Right cardiac atrium (tissue), 5 donors: ENCODE data around the gene SPSB1. TPM values are rescaled to one million over a fixed set of nuclear protein-coding genes. Genes with fewer than 3 reads are reported as not detected.

Experiments used
- ATAC-seq, 2 donors: fragments of 200-7000 bp; cut with Tn5 transposase; one replicate each; pipeline versions ENCODE4 v1.8.0 to v1.9.1; 2020; ENCODE audit warnings: moderate library complexity in 2 of 2, mild to moderate bottlenecking in 1 of 2
- DNase-seq, 3 donors: peaks; one replicate each; pipeline ENCODE4 v3.0.0-alpha.2; 2020
- H3K27ac ChIP-seq: one replicate; pipeline ENCODE4 v1.5.1; 2013; ENCODE audit warnings: mild to moderate bottlenecking, low read length, control low read depth, moderate library complexity
- H3K27me3 ChIP-seq: one replicate; pipeline ENCODE4 v1.6.1; 2013; ENCODE audit not compliant: control insufficient read depth, insufficient read depth
- H3K4me1 ChIP-seq: one replicate; pipeline ENCODE4 v1.6.1; 2013; ENCODE audit warnings: low read length; ENCODE audit not compliant: control insufficient read depth, insufficient read depth
- H3K4me3 ChIP-seq: one replicate; pipeline ENCODE4 v1.5.1; 2013; ENCODE audit warnings: low read length, control low read depth
- H3K9me3 ChIP-seq: one replicate; pipeline ENCODE4 v1.6.1; 2013; ENCODE audit warnings: low read length; ENCODE audit not compliant: control insufficient read depth
- WGBS: extraction: QIAGEN DNeasy Blood & Tissue Kit; methylation state at CpG from one replicate; pipeline ENCODE4 v1.1.7; 2013; 5-methylcytosine and 5-hydroxymethylcytosine counted together
- intact Hi-C, 4 donors: fragments of 100-400 bp; cut with DNase I; formaldehyde crosslinking; loops; one replicate each; pipeline versions ENCODE4 v1.11.0 to v1.14.0; 2022 to 2023
- polyA plus RNA-seq: library from polyadenylated mRNA; stranded (reverse); fragments of 200-250 nt; gene quantifications from one replicate; pipeline ENCODE4 v1.2.3, GENCODE V29; 2013
- total RNA-seq, 4 donors: library from RNA; stranded (reverse); fragmentation: NEBNext Ultra II Directional; extraction: Animal tissue kit (Norgen Biotek cat#: 25700); gene quantifications; one replicate each; pipeline ENCODE4 v1.2.1, GENCODE V29; 2021
- donor health status: healthy with polysubstance abuse.
- donor health status: DM: no; HTN: yes; CAD: no.
- donor health status: DM: no; HTN: no; CAD: no.
- donor health status: DM: no; HTN: yes; CAD: no; lungs with severe emphysema.
- donor health status: DM: yes; HTN: yes; CAD: no.

SPSB1 gene
- total and polyA plus RNA-seq, 5 donors = 15.5 to 24.0 (median 16.5) TPM

- DNase-seq (no peak), ATAC-seq (no peak)
- WGBS = 92% methylated on average over 20 of the region's 20 CpGs
- Histone ChIP-seq H3K27me3 (no peaks in the 10 kb centered on the region), H3K9me3 (no peaks in the 10 kb centered on the region), H3K4me1 (no peaks in the 10 kb centered on the region), H3K27ac (no peak overlapping the region), H3K4me3 (no peak overlapping the region)
- intact Hi-C loops = loop anchor here in 1 of 4 donors (10.0 kb wide), 1 partner anchor 195 kb away; no protein-coding TSS in a partner anchor
Observed at GRCh38 chr1:9260059-9260766, 32.5 kb upstream of the SPSB1 start.

DNA sequence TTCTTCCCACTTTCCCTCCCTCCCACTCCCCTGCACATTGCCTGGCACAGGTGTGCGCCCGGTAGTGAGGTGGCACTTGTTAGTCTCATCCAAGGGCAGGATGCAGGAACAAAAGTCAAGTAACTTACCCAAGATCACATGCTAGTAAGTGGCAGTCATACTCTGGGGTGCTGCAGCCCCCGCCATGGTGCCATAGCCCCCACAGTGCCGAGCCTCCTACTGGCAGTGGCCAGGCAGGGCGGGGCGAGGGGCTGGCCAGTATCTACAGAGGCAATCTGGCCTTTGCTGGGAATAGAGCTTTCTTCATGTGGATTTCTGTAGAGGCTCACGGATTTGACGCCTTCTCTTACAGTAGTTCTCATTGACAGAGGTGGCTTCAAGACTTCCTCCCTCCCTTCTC, 31.2 kb upstream of the SPSB1 start:
- Histone ChIP-seq H3K4me3 (no peak overlapping the region), H3K9me3 (no peaks in the 10 kb centered on the region), H3K4me1 (no peaks in the 10 kb centered on the region), H3K27ac (no peak overlapping the region), H3K27me3 (no peaks in the 10 kb centered on the region)
- no peak for ATAC-seq
- DNase-seq = peak in 1 of 3 donors; percentile 43
- intact Hi-C loops = loop anchor here in 1 of 4 donors (10.0 kb wide), 1 partner anchor 193 kb away; no protein-coding TSS in a partner anchor
- WGBS = 92% methylated on average over 8 of the region's 8 CpGs

DNA sequence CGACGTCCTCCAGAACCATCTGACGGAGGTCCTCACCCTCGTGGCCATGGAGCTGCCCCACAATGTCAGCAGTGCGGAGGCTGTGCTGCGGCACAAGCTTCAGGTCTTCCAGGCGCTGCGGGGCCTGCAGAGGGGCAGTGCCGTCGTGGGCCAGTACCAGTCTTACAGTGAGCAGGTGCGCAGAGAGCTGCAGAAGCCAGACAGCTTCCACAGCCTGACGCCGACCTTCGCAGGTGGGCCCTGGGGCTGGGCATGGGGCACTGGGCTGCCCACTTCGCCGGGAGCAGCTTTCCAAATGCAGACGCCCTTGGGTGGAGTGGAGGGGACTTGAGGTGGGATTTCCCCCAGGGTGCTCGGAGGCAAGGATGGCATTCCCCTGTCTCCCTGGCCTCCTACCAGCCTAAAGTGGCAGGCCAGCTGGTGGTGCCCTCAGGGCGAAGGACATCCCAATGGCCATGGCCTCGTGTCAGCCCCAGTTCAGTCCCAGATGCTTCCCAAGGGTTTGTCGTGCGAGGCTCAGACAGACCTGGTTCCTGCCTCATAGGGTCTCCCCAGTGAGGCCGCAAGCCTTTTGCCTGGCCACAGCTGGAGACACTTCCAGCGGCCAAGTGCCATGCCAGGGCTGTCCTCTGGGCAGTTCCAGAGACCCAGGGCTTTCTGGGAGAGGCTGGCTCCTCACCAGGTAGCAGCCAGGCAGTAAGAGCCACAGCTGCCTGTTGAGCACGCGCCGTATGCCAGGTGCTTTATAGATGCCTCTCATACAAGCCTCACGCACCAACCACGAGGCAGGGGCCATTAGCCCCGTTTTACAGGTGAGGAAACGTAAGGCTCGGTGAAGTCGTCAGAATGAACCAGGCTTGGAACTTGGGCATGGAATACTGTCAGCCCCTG, 30.4 kb upstream of the SPSB1 start:
- Histone ChIP-seq H3K4me3 (no peak overlapping the region), H3K27ac (no peak overlapping the region), H3K27me3 (no peaks in the 10 kb centered on the region), H3K4me1 (no peaks in the 10 kb centered on the region), H3K9me3 (no peaks in the 10 kb centered on the region)
- WGBS = 92% methylated on average over 33 of the region's 33 CpGs
- DNase-seq = peak in 1 of 3 donors; percentile 46
- ATAC-seq = no peak
- intact Hi-C loops = loop anchor here in 1 of 4 donors (10.0 kb wide), 1 partner anchor 192 kb away; no protein-coding TSS in a partner anchor

DNA sequence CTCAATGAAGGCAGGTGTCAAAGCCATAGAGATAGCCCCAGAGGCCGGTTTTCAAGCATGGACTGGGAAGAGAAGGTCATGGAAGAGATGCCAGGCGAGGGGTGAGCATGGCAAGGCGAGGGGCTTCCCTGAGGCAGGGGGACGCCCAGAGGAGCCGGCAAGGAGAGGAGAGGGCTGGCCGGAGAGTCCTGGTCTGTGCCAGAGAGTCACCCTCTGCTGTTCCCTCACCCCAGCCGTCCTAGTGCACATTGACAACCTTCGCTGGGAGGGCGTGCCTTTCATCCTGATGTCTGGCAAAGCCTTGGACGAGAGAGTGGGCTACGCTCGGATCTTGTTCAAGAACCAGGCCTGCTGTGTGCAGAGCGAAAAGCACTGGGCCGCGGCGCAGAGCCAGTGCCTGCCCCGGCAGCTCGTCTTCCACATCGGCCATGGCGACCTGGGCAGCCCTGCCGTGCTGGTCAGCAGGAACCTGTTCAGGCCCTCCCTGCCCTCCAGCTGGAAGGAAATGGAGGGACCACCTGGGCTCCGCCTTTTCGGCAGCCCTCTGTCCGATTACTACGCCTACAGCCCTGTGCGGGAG, 29.3 kb upstream of the SPSB1 start:
- no peaks in the 10 kb centered on the region for H3K9me3 ChIP-seq
- intact Hi-C loops = loop anchor here in 1 of 4 donors (10.0 kb wide), 1 partner anchor 191 kb away; no protein-coding TSS in a partner anchor
- no peak overlapping the region for H3K27ac ChIP-seq
- DNase-seq (peak in 1 of 3 donors; percentile 50), ATAC-seq (no peak)
- 89% methylated on average over 26 of the region's 26 CpGs for WGBS
- H3K27me3 ChIP-seq = no peaks in the 10 kb centered on the region
- no peak overlapping the region for H3K4me3 ChIP-seq
- no peaks in the 10 kb centered on the region for H3K4me1 ChIP-seq

DNA sequence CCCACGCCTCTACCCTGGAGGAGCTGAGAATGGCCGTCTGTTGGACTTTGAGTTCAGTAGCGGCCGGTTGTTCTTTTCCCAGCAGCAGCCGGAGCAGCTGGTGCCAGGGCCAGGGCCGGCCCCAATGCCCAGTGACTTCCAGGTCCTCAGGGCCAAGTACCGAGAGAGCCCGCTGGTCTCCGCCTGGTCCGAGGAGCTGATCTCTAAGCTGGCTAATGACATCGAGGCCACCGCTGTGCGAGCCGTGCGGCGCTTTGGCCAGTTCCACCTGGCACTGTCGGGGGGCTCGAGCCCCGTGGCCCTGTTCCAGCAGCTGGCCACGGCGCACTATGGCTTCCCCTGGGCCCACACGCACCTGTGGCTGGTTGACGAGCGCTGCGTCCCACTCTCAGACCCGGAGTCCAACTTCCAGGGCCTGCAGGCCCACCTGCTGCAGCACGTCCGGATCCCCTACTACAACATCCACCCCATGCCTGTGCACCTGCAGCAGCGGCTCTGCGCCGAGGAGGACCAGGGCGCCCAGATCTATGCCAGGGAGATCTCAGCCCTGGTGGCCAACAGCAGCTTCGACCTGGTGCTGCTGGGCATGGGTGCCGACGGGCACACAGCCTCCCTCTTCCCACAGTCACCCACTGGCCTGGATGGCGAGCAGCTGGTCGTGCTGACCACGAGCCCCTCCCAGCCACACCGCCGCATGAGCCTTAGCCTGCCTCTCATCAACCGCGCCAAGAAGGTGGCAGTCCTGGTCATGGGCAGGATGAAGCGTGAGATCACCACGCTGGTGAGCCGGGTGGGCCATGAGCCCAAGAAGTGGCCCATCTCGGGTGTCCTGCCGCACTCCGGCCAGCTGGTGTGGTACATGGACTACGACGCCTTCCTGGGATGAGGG, 28.5 kb upstream of the SPSB1 start:
- no peaks in the 10 kb centered on the region for H3K27me3 ChIP-seq
- H3K27ac ChIP-seq = no peak overlapping the region
- 95% methylated on average over 50 of the region's 50 CpGs for WGBS
- DNase-seq = peak in 1 of 3 donors; percentile 50
- no peaks in the 10 kb centered on the region for H3K9me3 ChIP-seq
- H3K4me3 ChIP-seq = no peak overlapping the region
- intact Hi-C loops = loop anchor here in 1 of 4 donors (10.0 kb wide), 1 partner anchor 191 kb away; no protein-coding TSS in a partner anchor
- H3K4me1 ChIP-seq = no peaks in the 10 kb centered on the region
- ATAC-seq = no peak

GRCh38 chr1:9265037-9265436, 27.7 kb upstream of the SPSB1 start:
- H3K9me3 ChIP-seq = no peaks in the 10 kb centered on the region
- intact Hi-C loops = loop anchor here in 2 of 4 donors (5.0 to 10.0 kb wide), 2 partner anchors 190 to 192 kb away; no protein-coding TSS in a partner anchor
- no peak for DNase-seq
- no peaks in the 10 kb centered on the region for H3K27me3 ChIP-seq
- WGBS = 88% methylated on average over 10 of the region's 10 CpGs
- H3K27ac ChIP-seq = no peak overlapping the region
- no peaks in the 10 kb centered on the region for H3K4me1 ChIP-seq
- no peak for ATAC-seq
- H3K4me3 ChIP-seq = no peak overlapping the region

- H3K27ac ChIP-seq = no peak overlapping the region
- ATAC-seq = no peak
- no peak overlapping the region for H3K4me3 ChIP-seq
- no peaks in the 10 kb centered on the region for H3K9me3 ChIP-seq
- H3K27me3 ChIP-seq = no peaks in the 10 kb centered on the region
- intact Hi-C loops = loop anchor here in 2 of 4 donors (5.0 to 10.0 kb wide), 2 partner anchors 189 to 191 kb away; no protein-coding TSS in a partner anchor
- H3K4me1 ChIP-seq = no peaks in the 10 kb centered on the region
- WGBS = 76% methylated on average over 12 of the region's 12 CpGs
- DNase-seq = no peak
Observed at GRCh38 chr1:9265968-9266367, 26.7 kb upstream of the SPSB1 start.

DNA sequence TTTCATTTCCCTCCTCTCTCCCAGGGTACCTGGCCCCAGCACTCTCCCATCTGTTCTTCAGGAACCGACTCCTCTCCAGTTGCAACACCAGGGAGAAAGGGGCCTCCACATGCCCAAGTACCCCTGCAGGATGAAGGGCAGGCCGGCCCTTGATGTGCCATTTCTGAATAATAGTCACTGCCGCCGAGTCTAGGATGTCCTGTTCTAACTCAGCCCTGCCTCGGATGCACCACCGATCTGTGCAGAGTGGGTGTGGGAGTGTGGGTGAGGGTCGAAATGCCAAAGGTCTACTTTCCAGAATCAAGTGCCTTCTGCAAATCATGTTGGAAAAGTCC, 25.4 kb upstream of the SPSB1 start:
- DNase-seq (no peak), ATAC-seq (no peak)
- H3K27me3 ChIP-seq = no peaks in the 10 kb centered on the region
- H3K4me3 ChIP-seq = no peak overlapping the region
- intact Hi-C loops = loop anchor here in 2 of 4 donors (5.0 to 10.0 kb wide), 2 partner anchors 187 to 190 kb away; no protein-coding TSS in a partner anchor
- H3K9me3 ChIP-seq = no peaks in the 10 kb centered on the region
- WGBS = 75% methylated on average over 7 of the region's 7 CpGs
- H3K4me1 ChIP-seq = no peaks in the 10 kb centered on the region
- no peak overlapping the region for H3K27ac ChIP-seq

GRCh38 chr1:9267827-9268581, 24.7 kb upstream of the SPSB1 start:
- Histone ChIP-seq H3K4me3 (no peak overlapping the region), H3K4me1 (no peaks in the 10 kb centered on the region), H3K27me3 (no peaks in the 10 kb centered on the region), H3K9me3 (no peaks in the 10 kb centered on the region), H3K27ac (no peak overlapping the region)
- intact Hi-C loops = loop anchor here in 2 of 4 donors (5.0 to 10.0 kb wide), 2 partner anchors 187 to 189 kb away; no protein-coding TSS in a partner anchor
- ATAC-seq (no peak), DNase-seq (no peak)
- WGBS = 91% methylated on average over 7 of the region's 7 CpGs
